AG10803 (cell line): Measurements from ENCODE around the gene MCU.
A peak's percentile ranks its signal among the peaks of the same experiment; 100 is the strongest.

Experiments used
- DNase-seq: peaks from one replicate; pipeline ENCODE4 v3.0.0; 2010; ENCODE audit warnings: low read depth
- H3K4me3 ChIP-seq: 2 replicates; pipeline ENCODE4 v1.5.1; 2011; ENCODE audit warnings: mild to moderate bottlenecking, low read length, control low read depth
- CTCF ChIP-seq: conservative IDR thresholded peaks from 2 replicates; pipeline ENCODE4 v1.5.1; 2011; ENCODE audit warnings: mild to moderate bottlenecking, low read length, control low read depth, inconsistent platforms

MCU gene

DNA sequence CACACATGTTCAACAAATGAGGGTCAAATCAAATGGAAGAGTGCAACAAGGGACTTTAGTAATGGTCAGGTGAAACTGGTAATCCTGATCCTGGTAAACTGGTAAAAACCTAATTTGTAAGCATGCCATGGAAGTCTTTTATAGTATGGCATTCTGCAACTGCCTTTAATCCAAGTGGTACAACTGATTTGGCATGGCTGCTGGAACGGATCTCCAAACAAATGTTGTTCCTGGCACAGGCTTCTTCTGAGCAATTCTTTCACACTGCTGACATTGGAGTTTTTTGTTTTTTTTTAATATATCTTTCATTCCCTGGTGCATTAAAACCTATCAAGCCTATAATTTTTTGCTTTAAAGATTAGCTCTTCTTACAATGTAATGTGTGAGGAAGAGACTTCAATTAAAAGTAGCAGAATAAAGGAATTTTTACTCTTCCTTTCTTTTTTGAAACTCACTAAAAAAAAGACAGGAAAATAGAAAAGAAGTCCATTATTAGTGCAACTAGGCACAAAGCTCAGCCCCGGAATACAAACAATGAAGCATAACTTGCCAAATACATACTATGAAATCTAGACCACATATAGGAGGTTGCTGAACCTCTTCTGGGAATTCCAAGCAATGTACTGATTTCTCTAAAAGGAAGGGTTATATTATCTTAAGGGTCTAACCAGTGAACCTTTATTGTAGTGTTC, 122.3 kb downstream of the MCU start:
- no peak overlapping the region for H3K4me3 ChIP-seq
- TF ChIP-seq CTCF: no peak
- DNase-seq: peak; percentile 25

- TF ChIP-seq CTCF: no peak
- no peak for DNase-seq
- no peak overlapping the region for H3K4me3 ChIP-seq
Measured at GRCh38 chr10:72816565-72816964, 124.6 kb downstream of the MCU start.

DNA sequence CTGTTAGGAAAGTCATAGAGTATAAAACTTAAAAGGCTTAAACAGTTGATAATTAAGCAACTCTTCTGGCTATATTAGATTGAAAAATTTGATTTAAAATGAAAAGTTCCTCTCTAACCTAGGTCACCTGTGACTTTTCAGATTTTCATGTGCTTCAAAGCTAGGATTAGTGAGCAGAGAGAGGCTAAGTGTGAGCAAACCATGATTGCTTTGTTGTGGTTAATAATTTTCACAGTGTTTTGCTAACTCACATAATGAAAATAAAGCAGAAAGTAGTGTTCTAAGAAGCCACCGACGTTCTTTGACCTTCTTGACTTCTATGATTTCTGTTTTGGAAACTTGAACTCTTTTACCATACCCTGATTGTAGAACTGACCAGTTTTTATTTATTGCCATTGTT, 126.1 kb downstream of the MCU start:
- TF ChIP-seq CTCF: no peak
- no peak for DNase-seq
- no peak overlapping the region for H3K4me3 ChIP-seq

- no peak for TF ChIP-seq CTCF
- no peak overlapping the region for H3K4me3 ChIP-seq
Measured at GRCh38 chr10:72819053-72819452, 127.1 kb downstream of the MCU start.

GRCh38 chr10:72821606-72822005, 129.7 kb downstream of the MCU start:
- no peak for TF ChIP-seq CTCF
- H3K4me3 ChIP-seq: no peak overlapping the region
- DNase-seq: peak; percentile 76

More at GRCh38 chr10:72819053-72819452, 127.1 kb downstream of the MCU start:
- no peak for DNase-seq

GRCh38 chr10:72822342-72822986, 130.5 kb downstream of the MCU start:
- H3K4me3 ChIP-seq: no peak overlapping the region
- TF ChIP-seq CTCF: no peak
- no peak for DNase-seq

DNA sequence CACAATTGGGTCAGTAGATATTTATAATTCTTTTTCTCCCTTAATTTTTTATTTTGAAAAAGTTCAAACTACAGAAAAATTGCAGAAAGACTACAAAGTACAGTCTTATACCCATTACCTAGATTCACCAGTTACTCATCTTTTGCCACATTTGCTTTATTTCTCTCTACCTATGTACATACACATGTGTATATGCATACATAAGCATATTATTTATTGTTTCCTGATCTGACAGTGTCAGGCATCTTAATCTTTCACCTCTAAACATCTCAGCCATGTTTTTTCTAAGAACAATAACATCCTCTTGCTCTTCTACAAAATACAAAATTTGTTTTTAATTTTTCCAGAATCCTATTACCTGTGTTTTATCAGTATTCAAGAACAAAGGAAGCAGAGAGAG, 133.2 kb downstream of the MCU start:
- H3K4me3 ChIP-seq: no peak overlapping the region
- no peak for DNase-seq
- no peak for TF ChIP-seq CTCF
